Endothelial cell of umbilical vein (primary cell): ENCODE data around the gene RNF19B. TPM values are rescaled to one million over a fixed set of nuclear protein-coding genes. Genes with fewer than 3 reads are reported as not detected.

Experiments used
- BruUV-seq: library from RNA; stranded (reverse); fragments of 400-500 nt; replicated peaks from 2 replicates; lab custom pipeline; 2021; lab: Mats Ljungman, UMichigan
- CTCF ChIA-PET: fragments of 300-600, 350-600 bp; sonication (Branson Sonifier 250); formaldehyde crosslinking; loops from one replicate; lab custom pipeline; 2021; ENCODE audit warnings: antibody characterized with exemption, inconsistent platforms; lab: Charles Lee
- POLR2A ChIA-PET: fragments of 300-600, 350-600 bp; sonication (Branson Sonifier 250); formaldehyde crosslinking; loops from one replicate; lab custom pipeline; 2021; ENCODE audit warnings: antibody characterized with exemption, inconsistent platforms; lab: Charles Lee
- DNase-seq: peaks from one replicate; pipeline ENCODE4 v3.0.0-alpha.2; 2011; ENCODE audit warnings: low read depth, low spot score
- FAIRE-seq: peaks from 2 replicates; lab custom pipeline; 2011; peaks lifted over from hg19 to GRCh38; lab: Jason Lieb, UNC
- H2AFZ ChIP-seq: 2 replicates; pipeline ENCODE4 v1.6.0; 2012; ENCODE audit warnings: low read depth, low read length, control low read depth, inconsistent platforms
- H3K27ac ChIP-seq: 2 replicates; pipeline ENCODE4 v1.5.1; 2011; ENCODE audit warnings: low read depth, mild to moderate bottlenecking, control low read depth, low read length, moderate library complexity; ENCODE audit not compliant: insufficient read depth
- H3K27me3 ChIP-seq, 2 experiments: 2 replicates each; pipeline versions ENCODE4 v1.6.0 to v1.6.1; 2011; ENCODE audit warnings: low read length in 2 of 2, mixed read lengths in 1 of 2; ENCODE audit not compliant: control insufficient read depth in 2 of 2, insufficient read depth in 2 of 2
- H3K36me3 ChIP-seq, 2 experiments: 2 replicates in 1 of 2; 3 replicates in 1 of 2; pipeline ENCODE4 v1.5.1; 2011; ENCODE audit warnings: low read length in 2 of 2, mild to moderate bottlenecking in 1 of 2, moderate library complexity in 1 of 2; ENCODE audit not compliant: control insufficient read depth in 2 of 2, insufficient read depth in 2 of 2; ENCODE audit errors: extremely low read depth in 1 of 2
- H3K4me1 ChIP-seq: 3 replicates; pipeline ENCODE4 v1.5.1; 2011; ENCODE audit warnings: mild to moderate bottlenecking, low read length; ENCODE audit not compliant: control insufficient read depth, insufficient read depth; ENCODE audit errors: extremely low read depth
- H3K4me2 ChIP-seq: 2 replicates; pipeline ENCODE4 v1.6.1; 2011; ENCODE audit warnings: low read length, control low read depth, mixed read lengths; ENCODE audit not compliant: insufficient read depth
- H3K4me3 ChIP-seq, 3 experiments: fragments of 200-600 bp in 1 of 3; sonication (generic), shearing (Covaris generic) in 1 of 3; replicated peaks in 1 of 3; 2 replicates each; pipeline ENCODE4 v1.5.1; 2011 to 2016; ENCODE audit warnings: control low read depth in 3 of 3, low read length in 3 of 3, mild to moderate bottlenecking in 2 of 3, inconsistent platforms in 1 of 3, low read depth in 1 of 3, moderate library complexity in 1 of 3; ENCODE audit not compliant: insufficient read depth in 1 of 3
- H3K79me2 ChIP-seq: 2 replicates; pipeline ENCODE4 v1.6.0; 2012; ENCODE audit warnings: low read length, inconsistent platforms; ENCODE audit not compliant: control insufficient read depth, insufficient read depth
- H3K9ac ChIP-seq: replicated peaks from 2 replicates; pipeline ENCODE3; 2011; ENCODE audit warnings: low read length, control low read depth; ENCODE audit not compliant: insufficient read depth; ENCODE audit errors: extremely low read depth
- H3K9me1 ChIP-seq: replicated peaks from 3 replicates; pipeline ENCODE4 v1.6.0; 2011; ENCODE audit warnings: mild to moderate bottlenecking, low read length; ENCODE audit not compliant: control insufficient read depth, insufficient read depth; ENCODE audit errors: extremely low read depth
- H3K9me3 ChIP-seq: replicated peaks from 2 replicates; pipeline ENCODE4 v1.5.1; 2012; ENCODE audit warnings: low read length, inconsistent platforms; ENCODE audit not compliant: control insufficient read depth, insufficient read depth
- H4K20me1 ChIP-seq: replicated peaks from 2 replicates; pipeline ENCODE3; 2011; ENCODE audit warnings: mild to moderate bottlenecking, low read length; ENCODE audit not compliant: control insufficient read depth, insufficient read depth; ENCODE audit errors: extremely low read depth
- EZH2 ChIP-seq: IDR thresholded peaks from 2 replicates; pipeline ENCODE4 v1.6.1; 2012; ENCODE audit warnings: borderline replicate concordance, low read depth, mild to moderate bottlenecking, moderate library complexity, low read length, inconsistent platforms; ENCODE audit not compliant: severe bottlenecking
- FOS ChIP-seq: IDR thresholded peaks from 2 replicates; pipeline ENCODE4 v1.6.1; 2011; ENCODE audit warnings: mild to moderate bottlenecking, low read length, moderate library complexity, borderline replicate concordance; ENCODE audit not compliant: insufficient read depth
- GATA2 ChIP-seq: IDR thresholded peaks from 2 replicates; pipeline ENCODE4 v1.7.0; 2011; ENCODE audit warnings: low read depth, mild to moderate bottlenecking, moderate library complexity, mixed read lengths, low read length; ENCODE audit not compliant: insufficient read length, insufficient read depth
- JUN ChIP-seq: IDR thresholded peaks from 2 replicates; pipeline ENCODE4 v1.6.1; 2011; ENCODE audit warnings: borderline replicate concordance, low read depth; ENCODE audit not compliant: insufficient read length, insufficient read depth
- MAX ChIP-seq: IDR thresholded peaks from 2 replicates; pipeline ENCODE4 v1.6.1; 2011; ENCODE audit not compliant: insufficient read depth, insufficient read length
- MYC ChIP-seq: IDR thresholded peaks from one replicate; pipeline ENCODE4 v1.6.1; 2011; ENCODE audit warnings: mild to moderate bottlenecking, low read depth, low read length
- POLR2A ChIP-seq: IDR thresholded peaks from 2 replicates; pipeline ENCODE4 v1.6.1; 2012; ENCODE audit warnings: low read depth, mild to moderate bottlenecking, control low read depth, low read length
- POLR2AphosphoS5 ChIP-seq: IDR thresholded peaks from 2 replicates; pipeline ENCODE4 v1.6.1; 2012; ENCODE audit warnings: low read depth, mild to moderate bottlenecking, control low read depth, low read length, moderate library complexity; ENCODE audit not compliant: insufficient read depth
- dilution Hi-C: fragments of 300-500 bp; cut with MboI; formaldehyde crosslinking; loops from one replicate; pipeline ENCODE4 v1.15.0; 2019; ENCODE audit warnings: low sequenced_read_pairs; ENCODE audit not compliant: extremely low pct_ligation_motif_present
- intact Hi-C: fragments of 100-400 bp; cut with micrococcal nuclease; formaldehyde crosslinking; loops from one replicate; pipeline ENCODE4 v1.10.0; 2022
- polyA plus RNA-seq, 4 experiments: library from polyadenylated mRNA; depleted of rRNA in 3 of 4; stranded (reverse) in 3 of 4; unstranded in 1 of 4; fragments of >200 nt; gene quantifications; 2 replicates each; pipeline versions ENCODE4 v1.2.1 to v1.2.3, GENCODE V29; 2011 to 2012; ENCODE audit warnings: missing spikeins in 1 of 4
- total RNA-seq: library from RNA; stranded (reverse); gene quantifications from 2 replicates; pipeline ENCODE4 v1.2.3, GENCODE V29; 2021
- TF ChIP-seq, protein P1 (sequence below), 2 donors: IDR thresholded peaks; 1 replicate in 1 of 2; 2 replicates in 1 of 2; pipeline ENCODE4 v1.5.1; 2011; ENCODE audit warnings: low read length in 2 of 2, mild to moderate bottlenecking in 2 of 2, moderate library complexity in 2 of 2, control low read depth in 1 of 2, inconsistent platforms in 1 of 2, low read depth in 1 of 2; ENCODE audit not compliant: insufficient read depth in 1 of 2; ENCODE audit errors: extremely low read depth in 1 of 2

The RNF19B gene
- total and polyA plus RNA-seq, 2 donors (not counting 3 experiments of a cell fraction or from before 2014, with no cell fraction given), result 19.2 to 25.6 TPM

GRCh38 chr1:33008051-33008914, 43.7 kb upstream of the RNF19B start:
- no peak for DNase-seq
- H3K9me3 ChIP-seq, result no peaks in the 10 kb centered on the region
- H3K36me3 ChIP-seq, result peaks cover 9 to 11% of the 10 kb centered on the region in 2 experiments
- POLR2A ChIA-PET, result no interaction called here
- FAIRE-seq, result no peak
- no peaks in the 10 kb centered on the region for H4K20me1 ChIP-seq
- TF ChIP-seq POLR2AphosphoS5, result no peak
- no peak for TF ChIP-seq JUN
- no peak for TF ChIP-seq MAX
- TF ChIP-seq, protein P1, sequence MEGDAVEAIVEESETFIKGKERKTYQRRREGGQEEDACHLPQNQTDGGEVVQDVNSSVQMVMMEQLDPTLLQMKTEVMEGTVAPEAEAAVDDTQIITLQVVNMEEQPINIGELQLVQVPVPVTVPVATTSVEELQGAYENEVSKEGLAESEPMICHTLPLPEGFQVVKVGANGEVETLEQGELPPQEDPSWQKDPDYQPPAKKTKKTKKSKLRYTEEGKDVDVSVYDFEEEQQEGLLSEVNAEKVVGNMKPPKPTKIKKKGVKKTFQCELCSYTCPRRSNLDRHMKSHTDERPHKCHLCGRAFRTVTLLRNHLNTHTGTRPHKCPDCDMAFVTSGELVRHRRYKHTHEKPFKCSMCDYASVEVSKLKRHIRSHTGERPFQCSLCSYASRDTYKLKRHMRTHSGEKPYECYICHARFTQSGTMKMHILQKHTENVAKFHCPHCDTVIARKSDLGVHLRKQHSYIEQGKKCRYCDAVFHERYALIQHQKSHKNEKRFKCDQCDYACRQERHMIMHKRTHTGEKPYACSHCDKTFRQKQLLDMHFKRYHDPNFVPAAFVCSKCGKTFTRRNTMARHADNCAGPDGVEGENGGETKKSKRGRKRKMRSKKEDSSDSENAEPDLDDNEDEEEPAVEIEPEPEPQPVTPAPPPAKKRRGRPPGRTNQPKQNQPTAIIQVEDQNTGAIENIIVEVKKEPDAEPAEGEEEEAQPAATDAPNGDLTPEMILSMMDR (IDR thresholded peaks at IDR 0.05; ENCODE audit: extremely low read depth in 1 of 2, insufficient read depth in 1 of 2, low read depth in 1 of 2, low read length in 2 of 2), result no peak
- TF ChIP-seq POLR2A, result no peak
- no peak for TF ChIP-seq FOS
- TF ChIP-seq GATA2, result no peak
- TF ChIP-seq EZH2, result no peak
- TF ChIP-seq MYC, result no peak
- H3K27ac ChIP-seq, result no peak overlapping the region
- H3K4me2 ChIP-seq, result no peak overlapping the region
- no peaks in the 10 kb centered on the region for H3K79me2 ChIP-seq
- CTCF ChIA-PET, result interaction anchor here (1.0 to 9.4 kb wide), 15 partner anchors 9 to 132 kb away, joined by 3 to 340 read pairs (median 13); no protein-coding TSS in a partner anchor
- no peaks in the 10 kb centered on the region for H3K9me1 ChIP-seq
- no peaks in the 10 kb centered on the region for H3K27me3 ChIP-seq
- no peak overlapping the region for H3K9ac ChIP-seq
- H2AFZ ChIP-seq, result no peak overlapping the region
- BruUV-seq, result no TSS peak
- dilution Hi-C loops (loop anchor here (10.0 kb wide), 1 partner anchor 63 kb away; no protein-coding TSS in a partner anchor), intact Hi-C loops (no loop called here)
- H3K4me3 ChIP-seq, result no peak overlapping the region
- peaks cover 41% of the 10 kb centered on the region for H3K4me1 ChIP-seq
